ENCODE data around the gene CTSF.
"Not testable (repeated sequence)": the region's sequence is repeated elsewhere in the genome, so short reads cannot be mapped to it uniquely, and the experiment has no call there.

CTSF gene

GRCh38 chr11:66568124-66568916 lies at the start of gene CTSF:
Gene CTSF (minus strand): TSS chr11:66568606. CDS start chr11:66568486, 120 bp downstream.
- peak; percentile 40 for DNase-seq (ENCODE audit: low read depth)

- DNase-seq (ENCODE audit: low read depth) = peak; percentile 25
Observed at GRCh38 chr11:66617155-66617834, 48.9 kb upstream of the CTSF start.

- DNase-seq (ENCODE audit: low read depth) = peak; percentile 99
Observed at GRCh38 chr11:66616379-66617154, 48.2 kb upstream of the CTSF start, which contains the start of gene RBM14. Gene RBM14 (plus strand): TSS chr11:66616630. CDS start chr11:66616721, 91 bp downstream.

GRCh38 chr11:66614073-66614472 lies 45.7 kb upstream of the CTSF start:
- no peak for DNase-seq (ENCODE audit: low read depth)

- DNase-seq (ENCODE audit: low read depth) = no peak
Observed at GRCh38 chr11:66612458-66612857, 44.1 kb upstream of the CTSF start.

GRCh38 chr11:66609721-66610617 lies 41.6 kb upstream of the CTSF start:
- DNase-seq (ENCODE audit: low read depth) = no peak

- peak; percentile 46 for DNase-seq (ENCODE audit: low read depth)
Observed at GRCh38 chr11:66607126-66607834, 38.9 kb upstream of the CTSF start.

- DNase-seq (ENCODE audit: low read depth) = not testable (repeated sequence)
Observed at GRCh38 chr11:66606608-66607007, 38.2 kb upstream of the CTSF start.

- DNase-seq (ENCODE audit: low read depth) = no peak
Observed at GRCh38 chr11:66604155-66604554, 35.7 kb upstream of the CTSF start.

GRCh38 chr11:66603072-66603471 lies 34.7 kb upstream of the CTSF start:
- DNase-seq (ENCODE audit: low read depth) = no peak

GRCh38 chr11:66600631-66601233 lies 32.3 kb upstream of the CTSF start:
- no peak for DNase-seq (ENCODE audit: low read depth)

- no peak for DNase-seq (ENCODE audit: low read depth)
Observed at GRCh38 chr11:66600219-66600618, 31.8 kb upstream of the CTSF start.

- no peak for DNase-seq (ENCODE audit: low read depth)
Observed at GRCh38 chr11:66598993-66599392, 30.6 kb upstream of the CTSF start.

GRCh38 chr11:66595245-66595904 lies 27.0 kb upstream of the CTSF start:
- DNase-seq (ENCODE audit: low read depth) = no peak

- DNase-seq (ENCODE audit: low read depth) = no peak
Observed at GRCh38 chr11:66593650-66594049, 25.2 kb upstream of the CTSF start.

GRCh38 chr11:66593303-66593635 lies 24.9 kb upstream of the CTSF start:
- DNase-seq (ENCODE audit: low read depth) = no peak

- DNase-seq (ENCODE audit: low read depth) = peak; percentile 86
Observed at GRCh38 chr11:66592457-66593302, 24.3 kb upstream of the CTSF start, which contains the start of the genes CCDC87 and CCS. Gene CCDC87 (minus strand): TSS chr11:66593063. CDS start chr11:66593015, 48 bp downstream. Gene CCS (plus strand): TSS chr11:66593185. CDS start chr11:66593262, 77 bp downstream.

- DNase-seq (ENCODE audit: low read depth) = no peak
Observed at GRCh38 chr11:66591175-66591574, 22.8 kb upstream of the CTSF start.
